CD4-positive, alpha-beta T cell treated with Interleukin-15 for 1 hour (primary cell): ENCODE results near the gene TBC1D14.
"Not testable (repeated sequence)": the region's sequence is repeated elsewhere in the genome, so short reads cannot be mapped to it uniquely, and the experiment has no call there.

Experiments
- DNase-seq: peaks from one replicate; pipeline ENCODE4 v3.0.0-alpha.2; 2020

The TBC1D14 gene

DNA sequence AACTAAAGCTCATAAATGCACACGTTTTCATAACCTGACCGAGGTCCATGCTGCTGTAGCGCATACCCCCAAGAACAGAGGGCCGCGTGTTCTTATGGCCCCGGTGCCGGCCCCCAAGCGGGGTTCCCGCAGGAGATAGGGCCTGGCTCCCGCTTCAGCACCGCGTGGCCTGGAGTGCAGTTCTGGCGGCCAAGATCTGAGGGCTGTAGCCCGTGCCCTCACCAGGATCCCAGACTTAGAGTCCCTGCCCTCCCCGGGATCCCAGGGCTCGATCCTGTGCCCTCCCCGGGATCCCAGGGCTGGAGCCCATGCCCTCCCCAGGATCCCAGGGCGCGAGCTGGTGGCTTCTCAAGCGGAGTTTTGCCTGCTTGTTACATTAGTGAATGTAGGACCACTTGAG is 159.3 kb downstream of the TBC1D14 start:
- no peak for DNase-seq

DNA sequence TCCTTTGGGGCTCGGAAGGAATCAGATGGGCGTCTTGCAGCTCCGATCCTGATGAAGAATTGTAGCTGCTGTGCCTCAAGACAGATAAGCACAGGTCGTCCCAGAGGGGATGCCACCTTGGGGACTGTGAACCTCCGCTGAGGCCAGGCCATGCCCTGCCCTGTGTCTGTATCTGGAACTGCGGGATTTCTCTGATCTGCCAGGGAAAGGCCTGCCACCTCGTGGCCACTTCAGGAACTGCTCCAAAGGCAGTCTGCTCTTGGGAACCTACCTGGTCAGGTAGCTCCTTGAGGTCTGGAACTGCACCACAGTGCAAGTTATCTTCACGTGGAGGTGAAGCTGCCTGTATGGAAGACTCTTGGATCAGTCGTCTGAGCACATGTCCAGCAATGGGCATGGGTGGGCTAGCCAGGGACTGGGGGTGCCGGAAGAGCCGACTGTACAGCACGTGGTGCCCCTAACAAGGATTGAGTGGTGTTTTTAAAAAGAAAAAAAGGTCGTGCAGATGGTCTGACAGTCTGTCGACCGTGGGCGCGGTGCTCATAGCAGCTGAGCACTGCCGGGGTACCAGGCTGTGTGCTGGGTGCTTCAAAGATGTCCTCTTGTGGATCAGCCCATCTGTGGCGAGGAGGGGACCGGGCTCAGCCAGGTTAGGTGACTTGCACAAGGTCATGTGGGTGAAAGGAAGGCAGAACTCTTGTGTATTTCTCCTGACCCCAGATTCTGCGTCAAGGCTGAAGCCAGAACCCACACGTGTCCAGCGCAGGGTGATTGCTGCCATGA is 161.3 kb downstream of the TBC1D14 start:
- DNase-seq = peak; percentile 85

DNA sequence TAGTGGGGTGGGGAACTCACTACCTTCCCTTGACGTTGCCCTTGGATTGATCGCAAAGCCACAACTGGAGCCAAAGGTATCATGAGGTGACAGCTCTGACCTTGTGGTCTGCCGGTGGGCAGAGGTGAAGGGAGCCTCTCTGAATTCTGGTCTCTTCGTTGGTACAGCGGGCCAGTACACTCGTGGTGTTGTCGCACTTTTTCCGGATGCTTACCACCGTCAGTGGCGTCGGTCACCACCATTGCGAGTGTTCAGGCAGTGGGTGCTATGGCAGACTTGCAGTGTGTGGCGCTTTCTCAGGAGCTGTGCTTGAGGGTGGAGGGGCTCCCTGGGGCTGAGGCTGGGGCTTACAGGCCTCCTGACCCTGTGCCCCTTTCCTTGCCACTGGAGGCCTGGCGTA is 163.4 kb downstream of the TBC1D14 start:
- no peak for DNase-seq

DNA sequence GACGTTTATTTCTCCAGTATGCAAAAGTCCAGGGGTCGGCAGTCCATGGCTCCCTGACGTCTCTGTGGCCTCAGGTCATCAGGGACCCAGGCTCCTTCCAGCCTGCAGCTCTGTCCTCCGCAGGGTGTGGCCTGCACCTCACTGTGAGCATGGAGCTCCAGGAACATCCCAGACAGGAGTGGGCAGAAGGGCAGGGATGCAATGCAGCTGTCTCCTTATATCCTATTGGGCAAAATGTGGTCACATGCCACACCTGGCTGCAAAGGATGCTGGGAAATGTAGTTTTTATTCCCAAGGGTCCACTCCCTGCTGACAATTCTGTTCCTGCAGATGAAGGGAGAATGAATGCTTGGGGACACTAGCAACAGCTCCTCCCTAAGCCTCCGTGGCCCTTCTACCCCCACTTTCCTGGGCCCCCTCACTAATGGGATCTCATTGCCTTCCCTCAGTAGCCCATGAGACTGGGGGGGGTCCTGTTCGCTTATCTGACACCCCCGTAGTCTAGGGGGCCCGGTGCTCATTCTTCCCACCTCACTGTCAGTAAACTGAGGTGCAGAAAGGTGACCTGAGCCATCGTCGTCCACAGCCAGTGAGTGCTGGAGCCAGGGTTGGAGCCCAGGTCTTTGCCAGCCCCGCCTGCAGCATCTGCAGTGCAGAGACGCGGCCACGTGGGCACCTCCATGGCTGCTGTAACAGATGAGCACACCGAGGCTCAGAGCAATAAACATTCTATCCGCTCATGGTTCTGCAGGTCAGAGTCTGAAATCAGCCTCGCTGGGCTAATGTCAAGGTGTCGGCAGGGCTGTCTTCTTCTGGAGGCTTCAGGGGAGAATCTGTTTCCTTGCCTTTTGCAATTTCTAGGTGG is 164.1 kb downstream of the TBC1D14 start:
- DNase-seq = no peak

DNA sequence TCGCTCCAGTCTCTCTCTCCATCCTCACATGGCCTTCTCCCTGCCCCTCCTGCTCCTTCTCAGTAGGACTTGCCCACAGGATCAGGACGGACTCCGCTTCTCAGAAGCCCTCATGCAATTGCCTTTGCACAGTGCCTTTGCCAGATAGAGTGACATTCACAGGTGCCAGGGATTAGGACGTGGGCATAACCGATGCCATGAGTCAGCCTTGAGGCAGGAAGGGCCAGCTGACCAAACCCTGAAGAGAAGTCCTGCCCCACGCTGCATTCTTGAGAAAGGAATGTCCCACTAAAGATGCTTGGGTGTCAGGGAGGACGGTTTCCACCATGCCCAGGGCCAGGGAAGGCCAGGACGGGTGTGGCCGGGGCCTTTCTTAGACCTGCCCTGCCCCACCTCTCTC is 164.8 kb downstream of the TBC1D14 start:
- no peak for DNase-seq

DNA sequence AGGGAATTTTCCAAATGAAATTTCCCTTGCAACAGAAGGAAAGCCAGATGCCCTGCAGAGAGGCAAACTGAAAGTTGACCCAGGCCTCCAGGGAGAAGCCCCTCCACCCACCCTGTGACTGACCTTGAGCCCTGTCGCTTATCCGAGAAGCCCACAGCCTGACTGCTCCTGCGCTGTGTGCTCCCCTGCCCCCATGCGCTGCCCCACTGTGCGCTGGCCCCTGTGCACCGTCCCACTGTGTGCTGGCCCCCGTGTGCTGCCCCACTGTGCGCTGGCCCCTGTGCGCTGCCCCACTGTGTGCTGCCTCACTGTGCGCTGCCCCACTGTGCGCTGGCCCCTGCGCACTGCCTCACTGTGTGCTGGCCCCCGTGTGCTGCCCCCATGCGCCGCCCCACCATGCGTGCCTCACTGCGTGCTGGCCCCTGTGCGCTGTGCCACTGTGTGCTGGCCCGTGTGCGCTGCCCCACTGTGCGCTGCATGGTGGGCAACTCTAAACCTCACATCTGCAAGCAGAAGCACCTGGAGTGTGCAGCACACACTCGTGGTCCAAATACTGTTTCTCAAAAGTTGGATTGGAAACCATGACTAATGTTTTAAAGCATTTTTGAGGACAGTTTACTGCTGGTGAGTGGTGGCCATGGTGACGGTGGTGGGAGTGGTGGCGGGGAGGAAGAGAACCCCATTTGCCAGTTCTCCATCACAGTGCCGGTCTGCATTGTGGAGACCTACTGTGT is 166.5 kb downstream of the TBC1D14 start:
- DNase-seq = no peak

DNA sequence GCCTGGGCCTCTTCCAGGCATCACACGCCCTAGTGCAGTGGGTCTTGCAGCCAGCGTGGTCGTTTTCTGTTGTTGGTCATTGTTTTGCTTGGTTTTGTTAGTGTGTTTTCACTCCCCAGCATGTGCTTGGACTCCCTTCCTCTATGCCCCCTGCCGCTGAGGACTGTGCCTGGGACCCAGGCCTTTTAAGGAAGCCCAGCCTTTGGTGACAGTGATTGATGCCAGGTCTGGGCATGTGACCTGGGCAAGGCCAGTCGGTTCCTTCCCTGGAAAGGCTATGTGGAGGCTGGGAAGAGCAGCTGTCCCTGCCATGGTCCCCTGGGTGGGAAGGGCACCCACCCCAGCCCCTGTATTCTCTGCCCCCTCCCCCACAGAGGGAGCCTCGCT is 167.1 kb downstream of the TBC1D14 start:
- DNase-seq = no peak

DNA sequence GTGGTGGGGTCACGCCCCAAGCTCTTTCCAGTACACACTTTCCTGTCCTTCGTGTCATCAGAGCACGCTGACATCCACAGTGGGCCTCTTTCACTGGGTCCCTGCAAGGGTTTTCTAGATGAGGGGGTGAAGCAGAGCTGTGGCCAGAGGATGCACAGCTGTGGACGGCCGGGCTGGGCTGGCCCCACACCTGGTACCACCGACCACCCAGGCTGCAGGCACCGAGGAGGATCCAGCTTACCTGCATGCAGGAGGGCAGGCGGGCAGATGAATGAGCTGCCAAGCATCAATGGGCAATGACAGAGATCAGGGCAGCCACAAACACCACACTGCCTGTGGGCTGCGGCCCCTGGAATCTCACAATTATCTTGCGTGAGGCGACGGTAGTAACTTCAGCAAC is 167.7 kb downstream of the TBC1D14 start:
- no peak for DNase-seq

DNA sequence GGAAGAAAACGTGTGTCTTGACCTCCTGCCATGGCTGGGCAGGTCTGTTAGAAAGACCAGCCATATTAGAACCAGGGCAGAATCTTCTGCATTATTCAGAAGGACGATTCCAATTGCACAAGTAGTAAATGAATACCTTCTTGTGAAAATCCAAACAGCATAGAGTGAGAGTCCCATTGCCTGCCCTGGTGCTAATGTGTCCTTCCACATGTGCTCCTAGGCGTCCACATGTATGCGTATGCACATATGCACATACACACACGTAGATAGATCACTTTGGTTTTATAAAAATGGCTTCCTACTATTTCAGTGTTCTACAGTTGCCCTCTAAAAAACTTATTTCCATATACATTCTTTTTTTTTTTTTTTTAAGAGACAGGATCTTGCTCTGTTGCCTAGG is 168.4 kb downstream of the TBC1D14 start:
- DNase-seq = no peak

DNA sequence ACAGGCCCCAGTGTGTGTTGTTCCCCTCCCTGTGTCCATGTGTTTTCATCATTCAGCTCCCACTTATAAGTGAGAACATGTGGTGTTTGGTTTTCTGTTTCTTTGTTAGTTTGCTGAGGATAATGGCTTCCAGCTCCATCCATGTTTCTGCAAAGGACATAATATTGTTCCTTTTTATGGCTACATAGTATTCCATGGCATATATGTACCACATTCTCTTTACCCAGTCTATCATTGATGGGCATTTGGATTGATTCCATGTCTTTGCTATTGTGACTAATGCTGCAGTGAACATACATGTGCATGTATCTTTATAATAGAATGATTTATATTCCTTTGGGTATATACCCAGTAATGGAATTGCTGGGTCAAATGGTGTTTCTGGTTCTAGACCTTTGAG is 169.9 kb downstream of the TBC1D14 start:
- not testable (repeated sequence) for DNase-seq

DNA sequence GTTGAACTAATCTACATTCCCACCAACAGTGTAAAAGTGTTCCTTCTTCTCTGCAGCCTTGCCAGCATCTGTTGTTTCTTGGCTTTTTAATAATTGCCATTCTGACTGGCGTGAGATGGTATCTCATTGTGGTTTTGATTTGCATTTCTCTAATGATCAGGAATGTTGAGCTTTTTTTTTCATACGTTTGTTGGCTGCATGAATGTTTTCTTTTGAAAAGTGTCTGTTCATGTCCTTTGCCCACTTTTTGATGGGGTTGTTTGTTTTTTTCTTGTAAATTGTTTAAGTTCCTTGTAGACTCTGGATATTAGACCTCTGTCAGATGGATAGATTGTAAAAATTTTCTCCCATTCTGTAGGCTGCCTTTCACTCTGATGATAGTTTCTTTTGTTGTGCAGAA is 170.3 kb downstream of the TBC1D14 start:
- not testable (repeated sequence) for DNase-seq
